HL-60 (cell line): ENCODE data around the gene LRP10.
"Not testable (repeated sequence)": the region's sequence is repeated elsewhere in the genome, so short reads cannot be mapped to it uniquely, and the experiment has no call there.

Experiments
- DNase-seq, 2 experiments: peaks; one replicate each; pipeline ENCODE4 v3.0.0-alpha.2; 2010 to 2020; ENCODE audit warnings: low read depth in 1 of 2, low spot score in 1 of 2
- H3K27ac ChIP-seq: fragments of 250-450 bp; sonication (Bioruptor Pico); replicated peaks from 2 replicates; pipeline ENCODE4 v1.5.1; 2020; ENCODE audit warnings: mild to moderate bottlenecking, moderate library complexity
- H3K27me3 ChIP-seq: fragments of 250-450 bp; sonication (Bioruptor Pico); 2 replicates; pipeline ENCODE4 v1.5.1; 2021; ENCODE audit warnings: mild to moderate bottlenecking, moderate library complexity; ENCODE audit not compliant: insufficient read depth, poor library complexity, severe bottlenecking
- H3K4me3 ChIP-seq: replicated peaks from 2 replicates; pipeline ENCODE4 v1.5.1; 2011; ENCODE audit warnings: mild to moderate bottlenecking, control low read depth, low read length; ENCODE audit not compliant: insufficient read depth
- GABPA ChIP-seq: IDR thresholded peaks from 2 replicates; pipeline ENCODE4 v1.6.1; 2012; ENCODE audit warnings: low read depth
- POLR2AphosphoS5 ChIP-seq: IDR thresholded peaks from 2 replicates; pipeline ENCODE4 v1.6.1; 2012; ENCODE audit warnings: low read depth
- SPI1 ChIP-seq: IDR thresholded peaks from 2 replicates; pipeline ENCODE4 v1.6.1; 2012; ENCODE audit warnings: low read depth, mild to moderate bottlenecking, borderline replicate concordance
- TF ChIP-seq, protein P1 (sequence below): IDR thresholded peaks from one replicate; pipeline ENCODE4 v1.5.1; 2011; ENCODE audit warnings: low read length, control low read depth, inconsistent platforms; ENCODE audit not compliant: insufficient read depth
- TF ChIP-seq, protein P2 (sequence below): IDR thresholded peaks from 2 replicates; pipeline ENCODE4 v1.6.1; 2012; ENCODE audit warnings: low read depth; ENCODE audit not compliant: insufficient replicate concordance

LRP10 gene

DNA sequence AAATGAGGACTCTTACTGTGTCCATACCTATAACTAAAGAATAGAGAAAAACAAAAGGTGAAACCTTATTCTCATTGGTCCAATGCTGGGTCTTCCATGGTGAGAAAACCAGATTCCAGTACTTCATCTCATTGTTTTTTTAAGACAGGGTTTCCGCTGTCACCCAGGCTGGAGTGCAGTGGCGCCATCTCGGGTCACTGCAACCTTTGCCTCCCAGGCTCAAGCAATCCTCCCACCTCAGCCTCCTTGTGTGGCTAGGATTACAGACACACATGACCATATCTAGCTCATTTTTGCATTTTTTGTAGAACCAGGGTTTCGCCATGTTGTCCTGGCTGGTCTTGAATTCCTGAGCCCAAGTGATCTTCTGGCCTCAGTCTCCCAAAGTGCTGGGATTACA lies 34.1 kb downstream of the LRP10 start:
- H3K27me3 ChIP-seq = no peaks in the 10 kb centered on the region
- TF ChIP-seq SPI1 = no peak
- DNase-seq = no peak

GRCh38 chr14:22906073-22906472 lies 34.5 kb downstream of the LRP10 start:
- no peak for TF ChIP-seq GABPA
- Histone ChIP-seq H3K27me3 (no peaks in the 10 kb centered on the region), H3K4me3 (no peak overlapping the region), H3K27ac (no peak overlapping the region)
- DNase-seq = no peak

More for the DNA sequence above, 34.1 kb downstream of the LRP10 start:
- Histone ChIP-seq H3K4me3 (no peak overlapping the region), H3K27ac (no peak overlapping the region)

- Histone ChIP-seq H3K27ac (no peak overlapping the region), H3K4me3 (no peak overlapping the region), H3K27me3 (no peaks in the 10 kb centered on the region)
- DNase-seq = no peak
- no peak for TF ChIP-seq POLR2AphosphoS5
- TF ChIP-seq SPI1 = no peak
- TF ChIP-seq, protein P1, sequence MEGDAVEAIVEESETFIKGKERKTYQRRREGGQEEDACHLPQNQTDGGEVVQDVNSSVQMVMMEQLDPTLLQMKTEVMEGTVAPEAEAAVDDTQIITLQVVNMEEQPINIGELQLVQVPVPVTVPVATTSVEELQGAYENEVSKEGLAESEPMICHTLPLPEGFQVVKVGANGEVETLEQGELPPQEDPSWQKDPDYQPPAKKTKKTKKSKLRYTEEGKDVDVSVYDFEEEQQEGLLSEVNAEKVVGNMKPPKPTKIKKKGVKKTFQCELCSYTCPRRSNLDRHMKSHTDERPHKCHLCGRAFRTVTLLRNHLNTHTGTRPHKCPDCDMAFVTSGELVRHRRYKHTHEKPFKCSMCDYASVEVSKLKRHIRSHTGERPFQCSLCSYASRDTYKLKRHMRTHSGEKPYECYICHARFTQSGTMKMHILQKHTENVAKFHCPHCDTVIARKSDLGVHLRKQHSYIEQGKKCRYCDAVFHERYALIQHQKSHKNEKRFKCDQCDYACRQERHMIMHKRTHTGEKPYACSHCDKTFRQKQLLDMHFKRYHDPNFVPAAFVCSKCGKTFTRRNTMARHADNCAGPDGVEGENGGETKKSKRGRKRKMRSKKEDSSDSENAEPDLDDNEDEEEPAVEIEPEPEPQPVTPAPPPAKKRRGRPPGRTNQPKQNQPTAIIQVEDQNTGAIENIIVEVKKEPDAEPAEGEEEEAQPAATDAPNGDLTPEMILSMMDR = no peak
- TF ChIP-seq GABPA = no peak
- TF ChIP-seq, protein P2, sequence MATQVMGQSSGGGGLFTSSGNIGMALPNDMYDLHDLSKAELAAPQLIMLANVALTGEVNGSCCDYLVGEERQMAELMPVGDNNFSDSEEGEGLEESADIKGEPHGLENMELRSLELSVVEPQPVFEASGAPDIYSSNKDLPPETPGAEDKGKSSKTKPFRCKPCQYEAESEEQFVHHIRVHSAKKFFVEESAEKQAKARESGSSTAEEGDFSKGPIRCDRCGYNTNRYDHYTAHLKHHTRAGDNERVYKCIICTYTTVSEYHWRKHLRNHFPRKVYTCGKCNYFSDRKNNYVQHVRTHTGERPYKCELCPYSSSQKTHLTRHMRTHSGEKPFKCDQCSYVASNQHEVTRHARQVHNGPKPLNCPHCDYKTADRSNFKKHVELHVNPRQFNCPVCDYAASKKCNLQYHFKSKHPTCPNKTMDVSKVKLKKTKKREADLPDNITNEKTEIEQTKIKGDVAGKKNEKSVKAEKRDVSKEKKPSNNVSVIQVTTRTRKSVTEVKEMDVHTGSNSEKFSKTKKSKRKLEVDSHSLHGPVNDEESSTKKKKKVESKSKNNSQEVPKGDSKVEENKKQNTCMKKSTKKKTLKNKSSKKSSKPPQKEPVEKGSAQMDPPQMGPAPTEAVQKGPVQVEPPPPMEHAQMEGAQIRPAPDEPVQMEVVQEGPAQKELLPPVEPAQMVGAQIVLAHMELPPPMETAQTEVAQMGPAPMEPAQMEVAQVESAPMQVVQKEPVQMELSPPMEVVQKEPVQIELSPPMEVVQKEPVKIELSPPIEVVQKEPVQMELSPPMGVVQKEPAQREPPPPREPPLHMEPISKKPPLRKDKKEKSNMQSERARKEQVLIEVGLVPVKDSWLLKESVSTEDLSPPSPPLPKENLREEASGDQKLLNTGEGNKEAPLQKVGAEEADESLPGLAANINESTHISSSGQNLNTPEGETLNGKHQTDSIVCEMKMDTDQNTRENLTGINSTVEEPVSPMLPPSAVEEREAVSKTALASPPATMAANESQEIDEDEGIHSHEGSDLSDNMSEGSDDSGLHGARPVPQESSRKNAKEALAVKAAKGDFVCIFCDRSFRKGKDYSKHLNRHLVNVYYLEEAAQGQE = no peak
Measured at GRCh38 chr14:22907429-22907828, 35.9 kb downstream of the LRP10 start.

- TF ChIP-seq POLR2AphosphoS5 (no peak), GABPA (no peak), SPI1 (no peak)
- TF ChIP-seq, protein P2 = no peak
- TF ChIP-seq, protein P1 = no peak
- Histone ChIP-seq H3K4me3 (no peak overlapping the region), H3K27ac (no peak overlapping the region), H3K27me3 (no peaks in the 10 kb centered on the region)
- DNase-seq = peak in 1 of 2 experiments; percentile 32
Measured at GRCh38 chr14:22908601-22909000, 37.1 kb downstream of the LRP10 start.

GRCh38 chr14:22910916-22911315 lies 39.4 kb downstream of the LRP10 start:
- H3K27me3 ChIP-seq = no peaks in the 10 kb centered on the region
- DNase-seq = no peak
- TF ChIP-seq POLR2AphosphoS5 (no peak), SPI1 (no peak), GABPA (no peak)
- TF ChIP-seq, protein P1 = no peak
- TF ChIP-seq, protein P2 = no peak
- H3K4me3 ChIP-seq = no peak overlapping the region
- H3K27ac ChIP-seq = no peak overlapping the region

DNA sequence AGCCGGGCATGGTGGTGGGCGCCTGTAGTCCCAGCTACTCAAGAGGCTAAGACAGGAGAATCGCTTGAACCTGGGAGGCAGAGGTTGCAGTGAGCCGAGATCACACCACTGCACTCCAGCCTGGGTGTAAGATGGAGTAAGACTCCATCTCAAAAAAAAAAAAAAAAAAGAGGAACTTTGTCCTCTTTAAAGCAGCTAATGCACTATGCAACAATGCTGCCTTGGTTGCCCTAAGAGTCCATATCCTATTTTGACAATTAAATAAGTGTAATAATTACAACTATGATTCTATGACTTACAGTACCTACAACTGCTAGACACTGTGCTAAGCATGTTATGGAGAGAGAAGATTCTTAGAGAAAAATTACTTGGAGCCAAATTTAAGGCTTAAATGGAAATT lies 43.3 kb downstream of the LRP10 start:
- H3K4me3 ChIP-seq, H3K27me3 ChIP-seq: not testable (repeated sequence)
- H3K27ac ChIP-seq = peak overlapping the region; percentile 23
- peak in 1 of 2 experiments; percentile 30 for DNase-seq
